Hematopoietic multipotent progenitor cell treated with erythropoietin and hydrocortisone succinate and interleukin-3 and kit ligand, for 15 days (in vitro differentiated cells): ENCODE measurements around the gene PODXL.
A peak's percentile ranks its signal among the peaks of the same experiment; 100 is the strongest.
"Not testable (repeated sequence)": the region's sequence is repeated elsewhere in the genome, so short reads cannot be mapped to it uniquely, and the experiment has no call there.

Source experiments
- DNase-seq: peaks from one replicate; pipeline ENCODE4 v3.0.0-alpha.2; 2015; ENCODE audit warnings: low spot score

Gene PODXL

DNA sequence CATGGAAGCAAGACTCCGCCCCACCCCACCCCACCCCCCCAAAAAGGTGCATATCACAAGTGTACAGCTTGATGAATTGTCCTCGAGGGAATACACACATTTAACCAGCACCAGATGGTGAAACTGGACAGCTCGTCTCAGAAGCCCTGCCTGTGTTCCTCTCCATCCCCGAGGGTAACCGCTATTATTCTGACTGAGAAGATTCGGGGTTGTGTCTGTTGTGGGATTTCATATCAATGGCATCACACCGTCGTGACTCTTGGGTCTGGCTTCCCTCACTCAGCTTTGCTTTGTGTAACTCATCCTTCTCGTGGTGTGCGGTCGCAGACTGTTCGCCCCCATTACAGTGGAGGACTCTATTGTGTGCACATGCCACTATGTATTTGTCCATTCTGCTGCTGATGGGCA is 18.9 kb downstream of the PODXL start:
- DNase-seq: no peak

- no peak for DNase-seq
These were observed 20.0 kb downstream of the PODXL start for GRCh38 chr7:131536361-131536849.

GRCh38 chr7:131533566-131534561 is 22.6 kb downstream of the PODXL start:
- no peak for DNase-seq

- no peak for DNase-seq
These were observed 23.3 kb downstream of the PODXL start for GRCh38 chr7:131533151-131533559.

DNA sequence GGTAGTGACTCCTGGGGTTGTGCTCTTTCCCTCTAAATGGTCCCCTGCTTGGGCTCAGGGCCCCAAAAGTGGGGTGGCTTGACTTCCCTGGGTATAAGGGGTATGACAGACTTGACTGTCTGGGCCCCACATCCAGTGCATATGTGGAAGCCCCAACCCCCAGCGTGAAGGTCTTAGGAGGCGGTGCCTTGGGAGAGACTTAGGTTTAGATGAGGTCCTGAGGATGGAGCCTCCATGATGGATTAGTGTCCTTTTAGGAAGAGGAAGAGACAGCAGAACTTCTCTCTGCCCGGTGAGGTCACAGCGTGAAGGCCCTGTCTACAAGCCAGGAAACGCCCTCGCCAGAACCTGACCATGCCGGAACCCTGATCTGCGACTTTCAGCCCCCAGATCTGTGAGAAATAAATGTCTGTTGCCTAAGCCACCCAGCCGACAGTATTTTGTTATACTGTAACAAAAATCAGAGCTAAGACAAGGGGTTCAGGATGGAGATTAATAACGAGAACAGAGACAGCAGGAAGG is 23.8 kb downstream of the PODXL start:
- no peak for DNase-seq

GRCh38 chr7:131530137-131530536 is 26.3 kb downstream of the PODXL start:
- no peak for DNase-seq

- no peak for DNase-seq
These were observed 26.8 kb downstream of the PODXL start for GRCh38 chr7:131529617-131530016.

DNA sequence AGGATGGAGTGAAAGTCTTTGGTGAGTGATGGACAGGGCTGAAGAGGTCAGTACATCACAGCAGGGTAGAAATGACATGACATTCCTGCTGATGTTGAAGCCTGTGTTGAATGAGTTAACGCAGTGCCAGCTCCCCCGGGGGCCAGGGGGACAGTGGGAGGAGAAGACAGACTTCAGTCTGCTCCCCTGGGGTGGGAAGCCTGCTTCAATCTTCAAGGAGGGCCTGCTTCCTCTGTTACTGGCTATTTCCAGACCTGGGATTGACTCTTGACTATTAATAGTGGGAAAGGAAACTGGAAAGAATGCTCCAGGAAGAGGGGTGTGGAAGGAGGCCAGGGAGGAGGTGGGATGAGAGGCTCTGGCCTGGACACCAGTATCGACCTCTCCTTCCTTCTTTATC is 27.2 kb downstream of the PODXL start:
- DNase-seq: no peak

- DNase-seq: no peak
These were observed 29.0 kb downstream of the PODXL start for GRCh38 chr7:131527456-131527855.

GRCh38 chr7:131525820-131526219 is 30.6 kb downstream of the PODXL start:
- no peak for DNase-seq

- DNase-seq: no peak
These were observed 31.7 kb downstream of the PODXL start for GRCh38 chr7:131524703-131525102.

- no peak for DNase-seq
These were observed 32.3 kb downstream of the PODXL start for GRCh38 chr7:131524115-131524514.

DNA sequence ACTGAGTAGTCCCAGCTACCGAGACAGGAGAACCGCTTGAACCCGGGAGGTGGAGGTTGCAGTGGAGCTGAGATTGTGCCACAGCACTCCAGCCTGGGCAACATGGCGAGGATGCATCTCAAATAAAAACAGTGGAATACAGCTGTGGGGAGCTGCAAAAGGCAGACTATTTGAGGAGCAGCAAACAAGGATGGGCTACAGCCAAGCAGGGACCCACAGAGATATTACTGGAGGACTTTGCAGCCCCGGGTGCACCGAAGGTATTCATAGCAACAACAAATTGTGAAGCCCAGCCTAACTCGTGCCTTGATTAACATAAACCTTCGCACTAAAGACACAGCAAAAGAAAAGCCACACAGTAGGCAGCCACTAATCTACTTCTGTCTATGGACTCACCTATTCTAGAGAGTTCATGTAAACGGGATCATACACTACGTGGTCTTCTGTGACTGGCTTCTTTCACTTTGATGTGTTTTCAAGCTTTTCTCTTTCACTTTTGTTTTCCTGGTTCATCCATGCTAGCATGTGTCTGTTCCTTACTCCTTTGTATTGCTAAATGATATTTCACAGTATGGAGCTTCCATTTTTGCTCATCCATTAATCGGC is 34.0 kb downstream of the PODXL start:
- DNase-seq: no peak

- DNase-seq: no peak
These were observed 34.7 kb downstream of the PODXL start for GRCh38 chr7:131521651-131522163.

DNA sequence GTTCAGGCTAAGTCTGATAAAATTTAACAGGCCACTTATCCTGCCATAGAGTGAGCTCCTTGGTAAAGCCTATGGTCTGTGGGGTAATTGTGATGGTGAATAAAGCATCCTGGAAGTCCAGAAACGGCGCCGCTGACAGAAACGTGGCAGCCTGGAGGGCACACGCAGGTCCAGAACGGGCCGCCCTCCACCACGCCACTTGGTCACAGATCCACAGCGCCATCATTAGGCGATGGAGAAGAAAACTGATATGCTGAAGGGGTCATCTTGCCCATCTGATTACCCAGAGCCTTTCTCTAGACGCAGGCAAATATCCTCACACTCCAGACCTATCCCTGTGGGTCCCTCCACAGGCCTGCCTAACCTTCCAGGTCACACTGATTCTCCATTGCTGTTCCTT is 37.8 kb downstream of the PODXL start:
- DNase-seq: no peak

DNA sequence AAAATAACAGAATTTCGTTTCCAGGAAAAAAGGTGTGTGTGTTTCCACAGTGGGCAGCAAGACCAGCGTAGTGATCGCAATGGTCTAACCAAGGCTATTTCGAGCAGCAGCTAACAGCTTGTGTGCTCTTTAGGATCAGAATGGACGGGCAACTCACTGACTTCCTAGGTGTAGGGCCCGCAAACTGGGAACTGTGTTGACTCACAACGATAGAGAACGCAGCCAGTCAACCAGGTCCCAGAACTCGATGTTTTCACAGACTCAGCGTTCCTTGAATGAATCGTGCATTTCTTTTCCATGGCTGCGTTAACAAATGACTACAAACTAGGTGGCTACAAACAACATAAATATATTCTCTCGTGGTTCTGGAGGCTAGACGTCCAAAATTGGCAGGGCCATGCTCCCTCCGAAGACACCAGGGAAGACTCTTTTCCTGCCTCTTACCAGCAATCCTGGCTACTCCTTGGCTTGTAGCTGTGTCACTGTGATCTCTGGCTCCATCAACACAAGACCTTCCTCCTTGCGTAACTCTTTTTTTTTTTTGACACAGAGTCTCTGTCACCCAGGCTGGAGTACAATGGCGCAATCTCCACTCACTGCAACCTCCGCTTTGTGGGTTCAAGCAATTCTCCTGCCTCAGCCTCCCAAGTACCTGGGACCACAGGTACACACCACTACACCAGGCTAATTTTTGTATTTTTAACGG is 39.1 kb downstream of the PODXL start:
- DNase-seq: no peak

DNA sequence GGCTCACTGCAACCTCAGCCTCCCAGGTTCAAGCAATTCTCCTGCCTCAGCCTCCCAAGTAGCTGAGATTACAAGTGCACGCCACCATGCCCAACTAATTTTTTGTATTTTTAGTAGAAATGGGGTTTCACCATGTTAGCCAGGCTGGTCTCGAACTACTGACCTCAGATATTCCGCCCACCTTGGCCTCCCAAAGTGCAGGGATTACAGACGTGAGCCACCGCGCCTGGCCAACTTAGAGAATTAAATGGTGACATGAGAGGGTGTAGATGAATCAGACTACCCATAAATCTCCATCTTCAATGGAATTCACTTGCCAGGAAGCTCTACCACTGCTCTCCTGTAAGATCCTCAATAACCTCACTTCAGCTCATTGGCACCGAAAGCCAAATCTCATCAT is 41.0 kb downstream of the PODXL start:
- not testable (repeated sequence) for DNase-seq

- peak; percentile 85 for DNase-seq
These were observed 43.0 kb downstream of the PODXL start for GRCh38 chr7:131513245-131514061.

- DNase-seq: no peak
These were observed 44.5 kb downstream of the PODXL start for GRCh38 chr7:131511774-131512535.

DNA sequence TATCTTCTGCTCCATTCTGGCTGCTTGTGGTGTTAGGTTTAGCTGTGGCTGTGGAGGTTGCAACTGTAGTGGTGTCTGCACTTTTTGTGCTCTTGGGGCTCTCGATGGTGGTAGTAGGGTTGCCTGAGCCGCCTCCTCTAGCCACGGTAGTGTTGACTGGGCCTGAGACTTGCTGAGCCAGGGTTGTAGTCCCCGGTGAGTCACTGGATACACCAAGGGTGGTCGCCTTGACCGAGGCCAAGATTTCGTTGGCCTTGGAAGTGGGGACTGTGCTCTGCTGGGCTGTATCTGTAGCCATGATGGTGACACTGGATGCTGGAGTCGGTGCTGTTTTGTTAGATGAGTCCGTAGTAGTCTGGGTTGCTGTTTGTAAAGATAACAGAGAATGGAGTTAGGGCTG is 45.4 kb downstream of the PODXL start:
- DNase-seq: no peak
